Transverse colon (tissue), 4 donors: ENCODE results near the gene SORCS3. TPM values are rescaled to one million over a fixed set of nuclear protein-coding genes. Genes with fewer than 3 reads are reported as not detected.

Source experiments
- DNase-seq: peaks from one replicate; pipeline ENCODE4 v3.0.0-alpha.2; 2019
- H3K27ac ChIP-seq, 4 donors: fragments of 200-600 bp; sonication (generic); 2 replicates each; pipeline ENCODE4 v1.5.1; 2016 to 2018; ENCODE audit warnings: inconsistent platforms in 4 of 4
- H3K27me3 ChIP-seq: fragments of 200-600 bp; sonication (generic); 2 replicates; pipeline ENCODE4 v1.5.1; 2017; ENCODE audit warnings: inconsistent platforms
- H3K36me3 ChIP-seq, 4 donors: fragments of 200-600 bp; sonication (generic); 2 replicates each; pipeline ENCODE4 v1.5.1; 2017 to 2019; ENCODE audit warnings: inconsistent platforms in 4 of 4
- H3K4me1 ChIP-seq, 4 donors: fragments of 200-600 bp; sonication (generic); 2 replicates each; pipeline ENCODE4 v1.5.1; 2017 to 2020; ENCODE audit warnings: inconsistent platforms in 4 of 4
- H3K4me3 ChIP-seq, 4 donors: fragments of 200-600 bp; sonication (generic); 1 replicate in 1 of 4; 2 replicates in 3 of 4; pipeline versions ENCODE4 v1.5.1 to v1.6.1; 2017 to 2019; ENCODE audit warnings: inconsistent platforms in 4 of 4
- H3K9me3 ChIP-seq, 2 donors: fragments of 200-600 bp; sonication (generic); 2 replicates each; pipeline ENCODE4 v1.5.1; 2017 to 2019; ENCODE audit warnings: inconsistent platforms in 2 of 2
- CTCF ChIP-seq, 5 experiments: fragments of 200-600 bp in 3 of 5; fragments of 450-650 bp in 2 of 5; sonication (generic) in 3 of 5; IDR thresholded peaks; 1 replicate in 2 of 5; 2 replicates in 3 of 5; pipeline ENCODE4 v1.5.1; 2016 to 2017; ENCODE audit warnings: antibody characterized with exemption in 5 of 5, inconsistent platforms in 3 of 5, mild to moderate bottlenecking in 2 of 5, moderate library complexity in 1 of 5
- EP300 ChIP-seq: sonication (generic); formaldehyde crosslinking; IDR thresholded peaks from one replicate; pipeline ENCODE4 v1.6.1; 2017; ENCODE audit warnings: antibody characterized with exemption, low read depth
- POLR2A ChIP-seq: fragments of 450-650 bp; IDR thresholded peaks from one replicate; pipeline ENCODE4 v1.6.1; 2016; ENCODE audit warnings: antibody characterized with exemption, mild to moderate bottlenecking, moderate library complexity
- POLR2AphosphoS5 ChIP-seq, 3 donors: sonication (generic); formaldehyde crosslinking; IDR thresholded peaks; one replicate each; pipeline ENCODE4 v1.6.1; 2016; ENCODE audit warnings: antibody characterized with exemption in 3 of 3
- WGBS, 2 donors: methylation state at CpG; one replicate each; pipeline ENCODE4 v1.1.5; 2018; ENCODE audit warnings: low coverage in 1 of 2; 5-methylcytosine and 5-hydroxymethylcytosine counted together
- in situ Hi-C, 4 donors: fragments of 200-750 bp; cut with MboI; loops; one replicate each; pipeline versions ENCODE4 v1.15.0 to v1.15.1; 2017; ENCODE audit warnings: low sequenced_read_pairs in 3 of 4, low pct_ligation_motif_present in 1 of 4, low pct_unique_long_range_greater_than_20kb in 1 of 4
- intact Hi-C: fragments of 100-400 bp; cut with DNase I; formaldehyde crosslinking; loops from one replicate; pipeline ENCODE4 v1.15.1; 2023; ENCODE audit warnings: low total_unique reads
- total RNA-seq, 4 donors: library from RNA; depleted of rRNA; stranded (reverse); fragments of >200 nt; gene quantifications; one replicate each; pipeline ENCODE4 v1.1.0, GENCODE V29; 2016

The SORCS3 gene
- total RNA-seq, 4 donors from 2014 or later = 0.14 to 0.32 TPM; not detected in 2

GRCh38 chr10:104908581-104908980, 267.5 kb downstream of the SORCS3 start:
- no peak overlapping the region for H3K27ac ChIP-seq
- 69 to 72% methylated on average over 2 of the region's 2 CpGs for WGBS, 2 donors
- no peak overlapping the region for H3K4me3 ChIP-seq
- in situ Hi-C loops (no loop called here), intact Hi-C loops (loop anchor here (5.0 kb wide), 1 partner anchor 1799 kb away; no protein-coding TSS in a partner anchor)
- H3K4me1 ChIP-seq = no peaks in the 10 kb centered on the region
- no peaks in the 10 kb centered on the region for H3K9me3 ChIP-seq
- DNase-seq = no peak
- H3K36me3 ChIP-seq = no peaks in the 10 kb centered on the region
- no peaks in the 10 kb centered on the region for H3K27me3 ChIP-seq
- TF ChIP-seq CTCF (IDR thresholded peaks at IDR 0.05) (no peak), POLR2AphosphoS5 (IDR thresholded peaks at IDR 0.05) (no peak)

- intact Hi-C loops = loop anchor here (1.0 kb wide), 1 partner anchor 10 kb away; no protein-coding TSS in a partner anchor
- Histone ChIP-seq H3K27ac (no peak overlapping the region), H3K4me3 (no peak overlapping the region), H3K27me3 (no peaks in the 10 kb centered on the region), H3K36me3 (no peaks in the 10 kb centered on the region), H3K4me1 (no peaks in the 10 kb centered on the region), H3K9me3 (no peaks in the 10 kb centered on the region)
- WGBS, 2 donors = 48% methylated on average over 3 of the region's 3 CpGs; no CpG with 5 or more reads in 1 of the 2 donors
- in situ Hi-C loops = no loop called here
- no peak for DNase-seq
- no peak for TF ChIP-seq POLR2A
- no peak for TF ChIP-seq CTCF (IDR thresholded peaks at IDR 0.05)
- TF ChIP-seq EP300 = no peak
- no peak for TF ChIP-seq POLR2AphosphoS5 (IDR thresholded peaks at IDR 0.05)
These were observed 269.6 kb downstream of the SORCS3 start for GRCh38 chr10:104910712-104911111.

GRCh38 chr10:104913390-104913789, 272.3 kb downstream of the SORCS3 start:
- Histone ChIP-seq H3K36me3 (no peaks in the 10 kb centered on the region), H3K9me3 (no peaks in the 10 kb centered on the region), H3K4me1 (no peaks in the 10 kb centered on the region), H3K27me3 (no peaks in the 10 kb centered on the region), H3K4me3 (no peak overlapping the region), H3K27ac (no peak overlapping the region)
- no peak for TF ChIP-seq POLR2AphosphoS5 (IDR thresholded peaks at IDR 0.05)
- no peak for TF ChIP-seq CTCF (IDR thresholded peaks at IDR 0.05)
- TF ChIP-seq POLR2A = no peak
- TF ChIP-seq EP300 = no peak
- DNase-seq = no peak
- in situ Hi-C loops (no loop called here), intact Hi-C loops (no loop called here)
- WGBS, 2 donors = 52% methylated on average over 2 of the region's 2 CpGs

GRCh38 chr10:104920476-104920875, 279.4 kb downstream of the SORCS3 start:
- TF ChIP-seq POLR2AphosphoS5 (IDR thresholded peaks at IDR 0.05) (no peak), POLR2A (no peak), CTCF (IDR thresholded peaks at IDR 0.05) (no peak), EP300 (no peak)
- no peak overlapping the region for H3K27ac ChIP-seq
- intact Hi-C loops = loop anchor here (1.0 kb wide), 1 partner anchor 9 kb away; no protein-coding TSS in a partner anchor
- in situ Hi-C loops = no loop called here
- no peaks in the 10 kb centered on the region for H3K4me1 ChIP-seq
- no peaks in the 10 kb centered on the region for H3K9me3 ChIP-seq
- no peak for DNase-seq
- no peak overlapping the region for H3K4me3 ChIP-seq
- H3K36me3 ChIP-seq = no peaks in the 10 kb centered on the region
- no peaks in the 10 kb centered on the region for H3K27me3 ChIP-seq
- WGBS, 2 donors = 86% methylated on average over 2 of the region's 2 CpGs; no CpG with 5 or more reads in 1 of the 2 donors
